AG04449 (cell line): ENCODE results near the gene RRP1B.
A peak's percentile ranks its signal among the peaks of the same experiment; 100 is the strongest.

Experiments
- CTCF ChIA-PET: fragments of 350-600 bp; formaldehyde crosslinking; extraction: SDS; loops from one replicate; lab custom pipeline; 2021; ENCODE audit warnings: antibody characterized with exemption; lab: Yijun Ruan, JAX
- POLR2A ChIA-PET: fragments of 400-600, 350-600 bp; formaldehyde crosslinking; extraction: SDS; loops from one replicate; lab custom pipeline; 2020; ENCODE audit warnings: antibody characterized with exemption, inconsistent platforms; lab: Yijun Ruan, JAX
- DNase-seq: peaks from one replicate; pipeline ENCODE4 v3.0.0-alpha.2; 2010; ENCODE audit warnings: low read depth, low spot score
- H3K4me3 ChIP-seq: 2 replicates; pipeline ENCODE4 v1.5.1; 2011; ENCODE audit warnings: low read depth, mild to moderate bottlenecking, control low read depth, low read length
- TF ChIP-seq, protein P1 (sequence below): IDR thresholded peaks from one replicate; pipeline ENCODE4 v1.5.1; 2011; ENCODE audit warnings: mild to moderate bottlenecking, moderate library complexity, low read length, control low read depth, inconsistent platforms; ENCODE audit not compliant: insufficient read depth; ENCODE audit errors: missing control alignments

The RRP1B gene

DNA sequence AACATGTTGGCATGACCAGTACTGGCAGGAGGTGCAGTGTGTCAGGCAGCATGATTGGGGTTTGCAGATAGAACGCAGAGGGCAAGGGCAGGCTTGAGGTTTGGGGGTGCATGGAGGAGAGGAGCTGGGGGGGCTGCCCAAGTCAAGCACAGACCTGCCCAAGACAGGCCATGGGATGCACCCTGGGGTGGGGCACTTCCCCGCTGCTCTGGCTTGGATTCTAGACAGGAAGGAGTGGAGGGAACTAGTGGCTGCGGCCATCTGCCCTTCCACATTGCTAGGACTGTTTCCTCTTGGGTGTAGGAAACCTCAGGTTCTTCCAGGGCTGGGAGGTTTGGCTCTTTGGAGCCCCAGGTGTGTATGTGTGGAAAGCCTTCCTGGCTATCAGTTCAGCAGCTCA is 62.6 kb downstream of the RRP1B start:
- POLR2A ChIA-PET: no interaction called here
- CTCF ChIA-PET: interaction anchor here (1.5 kb wide), 1 partner anchor 11 kb away, joined by 3 read pairs; no protein-coding TSS in a partner anchor
- no peak for DNase-seq
- TF ChIP-seq, protein P1, sequence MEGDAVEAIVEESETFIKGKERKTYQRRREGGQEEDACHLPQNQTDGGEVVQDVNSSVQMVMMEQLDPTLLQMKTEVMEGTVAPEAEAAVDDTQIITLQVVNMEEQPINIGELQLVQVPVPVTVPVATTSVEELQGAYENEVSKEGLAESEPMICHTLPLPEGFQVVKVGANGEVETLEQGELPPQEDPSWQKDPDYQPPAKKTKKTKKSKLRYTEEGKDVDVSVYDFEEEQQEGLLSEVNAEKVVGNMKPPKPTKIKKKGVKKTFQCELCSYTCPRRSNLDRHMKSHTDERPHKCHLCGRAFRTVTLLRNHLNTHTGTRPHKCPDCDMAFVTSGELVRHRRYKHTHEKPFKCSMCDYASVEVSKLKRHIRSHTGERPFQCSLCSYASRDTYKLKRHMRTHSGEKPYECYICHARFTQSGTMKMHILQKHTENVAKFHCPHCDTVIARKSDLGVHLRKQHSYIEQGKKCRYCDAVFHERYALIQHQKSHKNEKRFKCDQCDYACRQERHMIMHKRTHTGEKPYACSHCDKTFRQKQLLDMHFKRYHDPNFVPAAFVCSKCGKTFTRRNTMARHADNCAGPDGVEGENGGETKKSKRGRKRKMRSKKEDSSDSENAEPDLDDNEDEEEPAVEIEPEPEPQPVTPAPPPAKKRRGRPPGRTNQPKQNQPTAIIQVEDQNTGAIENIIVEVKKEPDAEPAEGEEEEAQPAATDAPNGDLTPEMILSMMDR: no peak
- no peak overlapping the region for H3K4me3 ChIP-seq

DNA sequence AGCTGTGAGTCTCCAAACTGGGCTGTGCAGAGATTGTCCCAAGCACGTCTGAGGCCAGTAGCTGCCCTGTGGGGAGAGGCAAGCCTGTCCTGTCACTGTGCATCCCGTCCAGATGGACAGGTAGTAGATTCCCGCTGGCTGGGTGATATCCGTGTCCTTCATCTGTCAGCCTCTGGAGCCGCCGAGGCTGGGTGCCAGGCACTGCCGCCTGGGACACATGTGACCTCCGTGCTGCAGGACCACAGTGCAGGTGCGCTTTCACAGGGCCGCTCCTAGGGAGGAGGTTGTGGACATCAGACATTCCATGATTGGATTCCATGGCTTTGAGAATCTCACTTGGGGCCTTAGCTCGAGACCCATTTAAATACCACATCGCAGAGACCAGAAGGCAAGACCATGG is 64.3 kb downstream of the RRP1B start:
- H3K4me3 ChIP-seq: no peak overlapping the region
- CTCF ChIA-PET: no interaction called here
- DNase-seq: no peak
- POLR2A ChIA-PET: no interaction called here
- TF ChIP-seq, protein P1: no peak

DNA sequence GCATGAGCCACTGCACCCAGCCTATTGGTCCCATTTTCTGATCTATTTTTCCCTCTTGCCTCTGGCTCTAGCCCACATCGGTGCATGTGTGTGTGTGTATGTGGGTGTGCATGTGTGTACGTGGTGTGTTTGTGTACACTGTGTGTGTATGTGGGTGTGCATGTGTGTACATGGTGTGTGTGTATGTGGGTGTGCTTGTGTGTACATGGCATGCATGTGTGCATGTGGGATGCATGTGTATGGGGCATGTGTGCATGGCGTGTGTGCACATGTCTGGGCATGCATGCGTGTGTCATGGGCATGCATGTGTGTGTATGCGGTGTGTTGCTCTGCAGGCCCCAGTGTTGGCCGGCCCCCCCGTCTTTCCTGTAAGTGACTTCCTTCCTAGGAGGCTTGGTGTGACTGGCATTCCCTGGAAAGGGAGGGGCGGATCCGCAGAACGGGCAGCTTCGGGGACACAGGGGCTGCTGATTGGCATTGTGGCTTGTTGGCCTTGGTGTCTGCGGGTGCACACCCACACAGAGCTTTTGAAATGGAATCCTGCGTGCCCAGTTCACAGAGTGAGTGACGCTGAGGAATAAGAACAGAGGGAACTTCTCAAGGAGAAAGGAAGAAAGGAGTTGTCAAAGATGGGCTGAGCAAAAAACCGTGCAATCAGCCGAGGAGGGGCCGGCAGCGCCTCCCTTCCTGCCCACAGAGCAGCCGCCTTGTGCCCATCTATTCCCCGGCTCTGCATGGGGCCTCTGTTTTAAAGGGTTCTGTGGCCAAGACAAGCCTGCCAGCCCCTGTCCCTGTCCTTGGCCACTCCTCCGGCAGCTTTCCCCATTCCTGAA is 67.5 kb downstream of the RRP1B start:
- H3K4me3 ChIP-seq: no peak overlapping the region

DNA sequence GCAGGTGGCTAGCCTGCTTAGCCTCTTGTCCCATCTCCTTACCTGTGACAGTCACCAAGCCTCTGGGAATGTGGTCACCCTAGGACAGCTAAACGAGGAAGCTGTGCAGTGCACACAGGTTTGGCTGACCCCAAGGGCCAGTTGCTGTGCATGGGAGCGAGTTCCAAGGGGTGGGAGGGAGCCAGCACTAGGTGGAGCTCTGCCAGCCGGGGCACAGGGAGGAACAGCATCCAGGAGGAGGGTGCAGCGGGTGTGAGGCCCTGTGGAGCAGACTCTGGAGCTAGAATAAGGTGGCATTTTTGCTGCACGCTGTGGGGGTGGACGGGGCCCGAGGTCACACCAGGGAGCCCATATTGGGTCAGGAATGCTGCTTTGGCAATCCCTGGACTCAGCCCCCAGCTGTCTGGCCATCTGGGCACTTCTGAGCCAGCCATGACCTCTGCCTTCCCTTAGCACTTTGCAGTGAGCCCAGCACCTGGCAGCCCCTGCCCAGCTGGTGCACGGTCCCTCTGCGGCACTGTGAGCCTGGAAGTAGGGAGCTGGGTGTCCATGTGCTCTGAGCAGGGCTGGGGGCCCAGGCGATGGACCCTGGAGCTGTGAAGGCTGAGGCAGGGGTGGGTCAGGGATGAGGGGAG is 68.3 kb downstream of the RRP1B start:
- no peak for DNase-seq
- H3K4me3 ChIP-seq: no peak overlapping the region; the same call in 1 of the 2 replicates
- TF ChIP-seq, protein P1: no peak
- ChIA-PET CTCF (interaction anchor here (1.8 to 2.4 kb wide), 2 partner anchors 8 to 20 kb away, joined by 6 to 10 read pairs; partner anchors contain the start of gene PDXK), POLR2A (interaction anchor here (1.6 to 2.3 kb wide), 2 partner anchors 8 to 15 kb away, joined by 8 to 15 read pairs; partner anchors contain the start of gene PDXK)

More for the DNA sequence above, 67.5 kb downstream of the RRP1B start:
- ChIA-PET POLR2A (no interaction called here), CTCF (interaction anchor here (1.8 kb wide), 1 partner anchor 19 kb away, joined by 6 read pairs; no protein-coding TSS in a partner anchor)
- DNase-seq: no peak
- TF ChIP-seq, protein P1: no peak

DNA sequence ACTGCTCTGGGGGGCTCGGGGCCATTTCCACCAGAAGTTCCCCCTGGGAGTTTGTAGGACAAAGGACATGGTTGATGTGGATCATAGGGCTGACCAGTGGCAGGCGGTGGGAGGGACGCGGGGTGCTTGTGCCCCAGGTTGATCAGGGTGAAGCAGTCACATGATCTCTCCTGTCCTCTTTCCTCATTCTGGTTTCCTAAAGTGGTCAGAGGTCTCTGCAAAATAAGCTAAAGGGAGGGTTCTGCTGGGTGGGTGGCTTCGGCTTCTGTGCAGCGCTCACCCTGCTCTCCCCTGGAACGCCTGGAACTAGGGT is 68.8 kb downstream of the RRP1B start:
- no peak for DNase-seq
- ChIA-PET POLR2A (interaction anchor here (1.0 to 2.3 kb wide), 4 partner anchors 8 to 69 kb away, joined by 3 to 15 read pairs (median 6); partner anchors contain the start of genes HSF2BP, PDXK and RRP1B), CTCF (interaction anchor here (0.6 to 2.4 kb wide), 6 partner anchors 8 to 130 kb away, joined by 3 to 10 read pairs (median 4); partner anchors contain the start of gene PDXK)
- peak overlapping the region; percentile 61 for H3K4me3 ChIP-seq
- TF ChIP-seq, protein P1: no peak
